HG02798 (cell line): Measurements from ENCODE around the gene PYY.
"Not testable (repeated sequence)": the region's sequence is repeated elsewhere in the genome, so short reads cannot be mapped to it uniquely, and the experiment has no call there.

Experiments used
- ATAC-seq: cut with Tn5 transposase; IDR thresholded peaks from one replicate; pipeline ENCODE4 v1.9.1; 2021; ENCODE audit warnings: mild to moderate bottlenecking; ENCODE audit not compliant: unreplicated experiment, poor library complexity

Gene PYY

DNA sequence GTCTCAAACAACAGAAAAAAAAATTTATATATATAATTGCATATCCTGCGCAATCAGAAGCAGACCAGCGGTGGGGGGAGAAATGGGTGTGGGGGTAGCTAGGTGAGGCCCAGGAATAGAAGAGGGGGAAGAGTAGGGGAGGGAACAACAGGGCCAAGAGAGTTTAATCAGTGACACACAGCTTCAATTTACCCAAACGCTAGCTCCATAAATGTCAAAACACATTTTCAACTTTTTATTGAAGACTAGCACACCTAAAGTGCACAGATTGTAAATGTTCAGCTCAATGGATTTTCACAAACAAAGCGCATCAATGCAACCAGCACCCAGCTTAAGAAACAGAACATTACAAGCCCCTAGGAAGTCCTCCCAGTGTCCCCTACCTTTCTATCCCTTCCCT lies 25.9 kb upstream of the PYY start:
- ATAC-seq = no peak

DNA sequence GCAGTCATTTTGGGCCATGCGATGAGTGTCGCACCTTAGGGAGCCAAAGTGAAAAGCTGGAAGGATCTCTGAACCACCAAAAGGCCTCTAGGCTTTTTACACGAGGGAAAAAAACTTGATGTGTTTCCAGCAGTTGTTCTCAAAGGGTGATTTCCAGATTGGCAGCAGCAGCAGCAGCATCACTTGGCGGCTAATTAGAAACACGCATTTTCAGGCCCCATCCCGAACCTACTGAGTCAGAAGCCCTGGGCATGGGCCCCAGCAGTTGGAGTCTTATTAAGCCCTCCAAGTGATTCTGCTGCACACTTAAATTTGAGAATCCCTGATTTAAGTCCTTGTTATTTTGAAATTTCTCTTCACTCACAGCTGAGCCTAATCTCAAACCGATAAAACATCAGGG lies 25.3 kb upstream of the PYY start:
- no peak for ATAC-seq

DNA sequence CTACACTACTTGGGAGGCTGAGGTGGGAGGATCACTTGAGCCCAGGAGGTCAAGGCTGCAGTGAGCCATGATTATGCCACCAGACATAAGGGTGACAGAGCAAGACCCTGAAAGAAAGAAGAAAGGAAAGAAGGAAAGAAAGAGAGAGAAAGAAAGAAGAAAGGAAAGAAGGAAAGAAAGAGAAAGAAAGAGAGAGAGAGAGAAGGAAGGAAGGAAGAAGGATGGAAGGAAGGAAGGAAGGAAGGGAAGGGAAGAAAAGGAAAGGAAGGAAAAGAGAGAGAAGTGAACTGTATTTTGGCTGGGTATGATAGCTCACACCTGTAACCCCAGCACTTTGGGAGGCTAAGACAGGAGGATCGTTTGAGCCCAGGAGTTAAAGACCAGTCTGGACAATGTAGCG lies 24.3 kb upstream of the PYY start:
- no peak for ATAC-seq

DNA sequence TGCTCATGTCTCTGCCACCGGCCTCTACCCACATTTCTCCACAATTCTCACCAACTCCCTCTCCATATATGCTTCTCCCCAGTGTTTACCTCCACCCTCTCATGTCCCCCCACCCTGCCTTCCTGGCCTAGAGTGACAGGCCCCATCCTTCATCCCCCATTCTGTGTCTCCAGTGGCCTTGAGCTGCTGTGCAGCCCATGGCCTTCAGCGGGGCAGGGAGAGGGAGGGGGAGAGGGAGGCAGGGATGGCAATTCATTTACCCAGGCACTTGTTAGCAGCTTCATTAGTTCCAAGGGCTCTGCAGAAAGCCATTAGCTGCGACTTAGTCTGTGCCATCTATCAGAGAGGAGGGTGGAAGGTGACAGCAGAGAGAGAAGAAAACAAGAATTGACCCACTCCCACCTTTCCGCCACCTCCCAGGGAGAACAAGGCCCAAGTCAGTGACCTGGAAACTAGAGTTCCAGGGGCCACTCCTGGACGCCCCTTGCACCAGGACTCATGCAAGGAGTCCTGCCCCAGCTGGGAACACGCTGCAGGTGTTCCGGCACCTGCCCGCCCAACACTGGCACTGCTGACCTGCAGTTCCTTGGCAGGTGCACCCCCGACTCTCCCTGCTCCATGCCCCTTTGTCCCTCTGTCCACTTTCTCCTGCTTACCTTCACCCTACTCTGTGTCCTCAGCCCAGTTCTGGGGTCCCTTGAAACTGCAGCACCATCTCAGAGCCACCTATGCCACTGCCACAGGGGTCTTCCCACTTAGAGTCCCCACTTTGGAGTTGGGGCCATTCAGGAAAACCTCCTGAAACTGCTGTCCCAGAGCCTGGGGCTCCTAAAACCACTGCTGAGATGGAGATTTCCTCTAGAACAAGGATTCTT lies 23.5 kb upstream of the PYY start:
- ATAC-seq = no peak

DNA sequence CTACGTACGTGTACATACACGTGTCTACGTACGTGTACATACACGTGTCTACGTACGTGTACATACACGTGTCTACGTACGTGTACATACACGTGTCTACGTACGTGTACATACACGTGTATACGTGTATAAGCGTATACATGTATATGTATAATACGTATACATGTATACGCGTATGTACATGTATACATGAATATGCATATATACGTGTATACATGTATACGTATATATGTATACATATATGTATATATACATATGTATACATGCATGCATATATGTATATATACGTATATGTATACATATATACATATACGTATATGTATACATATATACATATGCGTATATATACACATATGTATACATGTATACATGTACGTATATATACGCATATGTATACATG lies 22.2 kb upstream of the PYY start:
- no peak for ATAC-seq

DNA sequence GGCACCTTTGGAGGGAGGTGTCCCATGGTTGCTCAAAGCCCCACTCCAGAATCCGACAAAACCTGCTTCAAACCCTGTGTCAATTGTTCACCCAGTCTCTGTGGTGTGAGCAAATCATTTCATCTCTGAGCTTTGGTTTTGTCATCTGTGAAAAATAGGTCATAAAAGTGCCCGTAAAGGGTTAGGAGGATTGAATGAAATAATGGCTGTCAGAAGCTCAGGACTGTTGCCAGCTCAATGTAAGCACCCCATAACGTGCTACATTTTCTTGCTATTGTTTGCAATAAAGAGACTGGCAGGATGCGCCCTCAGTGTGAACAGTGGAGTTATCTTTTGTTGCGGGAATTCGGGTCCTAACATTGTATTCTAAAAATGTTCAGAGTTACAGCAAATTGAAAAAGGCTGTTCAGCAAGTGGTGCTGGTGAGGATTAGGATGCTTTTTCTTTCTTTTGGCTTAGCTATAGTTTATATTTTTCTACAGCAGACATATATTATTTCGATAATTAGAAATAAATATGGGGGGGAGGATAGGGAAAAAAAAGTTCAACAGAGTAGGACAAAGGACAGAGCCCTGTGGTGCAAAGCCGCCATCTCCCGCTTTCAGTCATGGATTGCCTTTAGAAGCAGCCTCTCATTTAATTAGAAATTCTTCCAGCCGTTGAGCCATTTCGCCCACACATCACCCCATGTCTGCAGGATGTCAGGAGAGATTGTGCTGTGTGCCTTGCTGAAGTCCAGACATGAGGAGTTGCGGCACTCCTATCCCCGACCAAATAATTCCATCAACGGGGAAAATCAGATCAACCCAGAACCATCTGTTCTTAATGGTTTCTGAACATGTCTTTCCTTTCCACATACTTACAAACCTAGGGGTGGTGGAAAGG lies 20.9 kb upstream of the PYY start:
- ATAC-seq = no peak

DNA sequence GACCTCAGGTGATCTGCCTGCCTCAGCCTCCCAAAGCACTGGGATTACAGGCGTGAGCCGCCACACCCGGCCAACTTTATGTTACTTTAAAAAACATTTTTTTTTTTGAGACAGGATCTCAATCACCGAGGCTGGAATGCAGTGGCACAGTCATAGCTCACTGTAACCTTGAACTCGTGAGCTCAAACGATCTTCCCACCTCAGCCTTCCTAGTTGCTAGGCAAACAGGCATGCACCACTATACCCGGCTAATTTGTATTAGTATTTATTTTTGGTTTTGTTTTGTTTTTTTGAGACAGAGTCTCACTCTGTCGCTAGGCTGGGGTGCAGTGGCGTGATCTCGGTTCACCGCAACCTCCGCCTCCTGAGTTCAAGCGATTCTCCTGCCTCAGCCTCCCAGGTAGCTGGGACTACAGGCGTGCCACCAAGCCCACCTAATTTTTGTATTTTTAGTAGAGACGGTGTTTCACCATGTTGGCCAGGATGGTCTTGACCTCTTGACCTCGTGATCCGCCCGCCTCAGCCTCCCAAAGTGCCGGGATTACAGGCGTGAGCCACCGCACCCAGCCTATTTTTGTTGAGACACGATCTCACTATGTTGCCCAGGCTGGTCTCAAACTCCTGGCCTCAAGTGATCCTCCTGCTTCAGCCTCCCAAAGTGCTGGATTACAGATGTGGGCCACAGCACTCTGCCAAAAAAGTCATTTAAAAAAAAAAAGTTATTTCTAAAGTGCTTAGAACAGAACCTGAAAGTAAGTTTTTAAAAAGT lies 18.9 kb upstream of the PYY start:
- not testable (repeated sequence) for ATAC-seq

DNA sequence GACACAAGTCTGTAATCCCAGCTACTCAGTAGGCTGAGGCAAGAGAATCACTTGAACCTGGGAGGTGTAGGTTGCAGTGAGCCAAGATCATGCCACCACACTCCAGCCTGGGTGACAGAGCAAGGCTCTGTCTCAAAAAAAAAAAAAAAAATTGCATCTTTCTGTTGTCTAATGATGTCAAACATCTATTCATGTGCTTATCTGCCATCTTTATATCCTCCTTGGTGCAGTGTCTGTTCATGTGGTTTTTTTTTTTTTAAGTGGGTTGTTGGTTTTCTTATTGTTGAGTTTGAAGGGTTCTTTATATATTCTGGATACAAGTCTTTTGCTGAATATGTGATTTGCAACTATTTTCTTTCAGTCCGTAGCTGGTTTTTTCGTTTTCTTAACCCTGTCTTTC lies 17.7 kb upstream of the PYY start:
- ATAC-seq = not testable (repeated sequence)

DNA sequence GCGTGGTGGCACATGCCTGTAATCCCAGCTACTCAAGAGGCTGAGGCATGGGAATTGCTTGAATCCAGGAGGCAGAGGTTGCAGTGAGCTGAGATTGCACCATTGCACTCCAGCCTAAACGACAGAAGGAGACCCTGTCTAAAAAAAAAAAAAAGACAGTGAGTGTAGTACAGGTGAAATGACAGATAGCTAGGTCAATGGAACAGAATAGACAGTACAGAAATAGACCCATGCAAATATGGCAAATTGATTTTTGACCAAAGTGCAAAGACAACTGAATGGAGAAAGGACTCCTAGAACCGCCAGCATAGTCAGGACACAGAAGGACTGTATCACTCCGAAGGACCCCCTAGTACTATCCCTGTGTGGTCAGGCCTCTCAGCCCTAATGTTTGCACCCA lies 16.6 kb upstream of the PYY start:
- ATAC-seq = no peak

DNA sequence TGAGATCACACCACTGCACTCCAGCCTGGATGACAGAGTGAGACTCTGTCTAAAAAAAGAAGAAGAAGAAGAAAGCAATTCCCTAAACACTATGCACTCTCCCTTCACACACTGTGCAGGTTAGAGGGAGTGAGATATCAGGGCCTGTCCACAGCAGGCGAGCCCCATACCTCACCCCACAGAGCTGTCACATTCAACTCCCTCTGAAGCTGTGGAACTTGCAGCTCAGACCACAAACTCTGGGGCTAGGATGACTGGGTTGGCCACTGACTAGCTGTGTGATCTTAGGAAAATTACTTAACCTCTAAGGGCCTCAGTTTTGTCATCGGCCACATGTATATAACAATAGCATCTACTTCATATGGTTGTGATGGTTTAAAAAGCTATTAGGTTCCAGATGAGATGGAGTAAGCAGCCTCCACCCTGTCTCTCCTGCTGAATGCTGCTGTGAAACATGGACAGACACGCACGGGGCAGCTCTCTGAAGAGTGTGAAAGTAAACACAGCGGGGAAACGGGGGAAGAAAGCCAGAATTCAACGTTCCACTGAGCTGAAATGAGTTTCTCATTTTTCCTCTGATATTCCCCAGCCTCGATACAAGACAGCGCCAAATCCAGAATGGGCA lies 13.6 kb upstream of the PYY start:
- no peak for ATAC-seq

DNA sequence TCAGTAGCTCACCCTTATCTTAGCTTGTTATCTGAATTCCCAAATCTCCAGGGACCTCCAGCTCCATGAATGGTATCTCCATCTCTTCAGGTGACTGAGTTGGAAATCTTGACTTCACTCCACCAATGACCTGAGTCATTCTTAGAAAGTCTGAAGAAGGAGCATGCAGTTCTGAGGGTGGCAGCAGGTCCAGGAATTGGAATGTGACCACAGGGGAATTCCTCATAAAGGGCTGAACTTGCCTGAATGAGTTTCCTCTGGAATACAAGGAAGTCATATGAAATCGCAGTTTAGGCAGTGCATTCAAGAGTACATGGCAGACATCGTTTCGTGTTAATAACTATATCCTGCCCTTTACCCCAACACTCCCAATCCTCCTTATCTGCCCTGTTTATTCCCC lies 12.5 kb upstream of the PYY start:
- ATAC-seq = no peak

DNA sequence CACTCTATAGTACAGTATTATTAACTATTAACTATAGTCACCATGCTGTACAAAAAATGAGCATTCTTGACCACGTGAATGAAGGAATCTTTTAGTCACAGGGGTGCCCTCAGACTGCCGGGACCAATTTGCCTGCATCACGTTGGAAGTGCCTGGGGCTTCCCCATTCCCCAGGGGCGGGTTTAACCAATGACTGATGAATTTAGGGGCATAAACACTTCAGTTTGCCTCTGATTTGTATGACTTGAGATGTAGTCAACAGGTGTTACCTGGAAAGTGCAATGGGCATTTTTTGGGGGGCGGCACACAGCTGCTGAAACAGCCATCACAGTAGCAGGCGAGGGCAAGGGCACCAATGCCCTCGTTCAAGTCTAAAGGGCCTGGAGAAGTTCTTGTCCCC lies 8.7 kb upstream of the PYY start:
- ATAC-seq = no peak

DNA sequence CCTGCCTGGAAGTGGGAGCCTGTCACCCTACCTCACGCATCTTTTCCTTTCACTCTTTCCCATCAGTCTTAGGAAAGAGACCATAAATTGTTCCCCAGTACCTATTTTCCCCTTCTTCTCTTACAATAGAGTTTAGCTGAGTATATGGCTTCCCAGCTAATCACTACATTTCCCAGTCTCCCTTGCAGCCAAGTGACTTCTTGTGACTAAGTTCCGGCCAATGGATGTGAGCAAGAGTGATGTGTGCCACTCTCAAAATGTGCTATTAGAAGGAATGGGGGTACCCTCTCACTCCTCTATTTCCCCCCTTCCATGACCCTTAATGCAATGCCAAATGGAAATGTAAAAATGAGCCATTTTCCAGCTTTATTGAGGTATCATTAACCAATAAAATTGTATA lies 8.2 kb upstream of the PYY start:
- ATAC-seq = no peak

DNA sequence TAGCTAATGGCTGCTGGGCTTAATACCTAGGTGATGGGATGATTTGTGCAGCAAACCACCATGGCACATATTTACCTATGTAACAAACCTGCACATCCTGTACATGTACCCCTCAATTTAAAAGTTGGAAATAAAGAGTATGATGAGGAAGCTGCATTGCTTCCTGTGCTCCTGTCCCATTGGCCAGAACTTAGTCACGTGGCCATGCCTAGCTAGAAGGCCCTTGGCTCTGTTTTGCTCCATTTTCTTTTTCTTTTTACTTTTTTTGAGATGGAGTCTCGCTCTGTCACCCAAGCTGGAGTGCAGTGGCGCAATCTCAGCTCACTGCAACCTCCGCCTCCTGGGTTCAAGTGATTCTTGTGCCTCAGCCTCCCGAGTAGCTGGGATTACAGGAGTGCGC lies 7.6 kb upstream of the PYY start:
- ATAC-seq = not testable (repeated sequence)

DNA sequence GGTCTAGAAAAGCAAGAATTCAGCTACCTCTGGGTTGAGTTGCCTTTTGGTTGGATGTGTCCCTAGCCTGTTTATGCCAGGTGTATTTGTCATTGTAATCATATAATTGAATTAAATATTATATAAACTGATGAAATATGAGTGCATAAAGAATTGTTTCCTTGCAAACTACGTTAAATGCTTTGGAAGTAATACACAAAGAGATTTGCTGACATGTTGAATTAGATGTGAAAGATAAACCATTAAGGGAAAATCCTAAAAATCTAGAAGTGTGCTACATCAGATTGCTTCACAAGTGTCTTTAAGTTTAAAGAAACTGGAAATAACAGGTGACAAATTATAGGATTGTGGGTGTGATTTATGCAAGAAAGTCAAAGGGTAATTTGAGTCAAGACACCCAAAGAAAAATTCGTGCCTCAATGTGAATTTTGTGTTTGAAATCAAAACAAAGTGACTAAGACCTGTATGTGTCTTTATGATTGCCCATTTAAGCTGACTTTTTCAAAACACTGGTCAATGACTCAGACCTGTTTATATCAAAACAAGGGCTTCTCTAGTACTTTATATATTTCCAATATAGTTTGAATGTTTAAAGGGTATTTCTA lies 5.1 kb upstream of the PYY start:
- no peak for ATAC-seq

DNA sequence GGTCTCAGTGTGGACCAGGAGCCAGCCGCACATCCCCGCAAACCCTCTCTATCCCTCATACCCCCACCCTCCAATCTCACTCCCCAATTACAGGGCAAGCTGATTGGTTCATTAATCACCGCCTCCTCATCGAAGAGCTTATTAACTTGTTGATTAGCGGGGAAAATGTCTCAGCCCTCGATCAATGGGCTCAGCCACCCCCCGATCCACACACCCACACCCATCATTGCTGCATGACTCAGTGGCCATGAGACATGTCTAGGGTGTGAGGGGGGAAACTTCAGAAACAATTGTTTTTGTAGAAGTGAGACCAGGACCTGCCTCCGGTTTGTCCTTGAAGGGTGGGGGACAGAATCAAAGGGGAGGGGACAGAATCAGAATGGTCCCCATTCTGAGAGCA lies 2.5 kb upstream of the PYY start:
- no peak for ATAC-seq

DNA sequence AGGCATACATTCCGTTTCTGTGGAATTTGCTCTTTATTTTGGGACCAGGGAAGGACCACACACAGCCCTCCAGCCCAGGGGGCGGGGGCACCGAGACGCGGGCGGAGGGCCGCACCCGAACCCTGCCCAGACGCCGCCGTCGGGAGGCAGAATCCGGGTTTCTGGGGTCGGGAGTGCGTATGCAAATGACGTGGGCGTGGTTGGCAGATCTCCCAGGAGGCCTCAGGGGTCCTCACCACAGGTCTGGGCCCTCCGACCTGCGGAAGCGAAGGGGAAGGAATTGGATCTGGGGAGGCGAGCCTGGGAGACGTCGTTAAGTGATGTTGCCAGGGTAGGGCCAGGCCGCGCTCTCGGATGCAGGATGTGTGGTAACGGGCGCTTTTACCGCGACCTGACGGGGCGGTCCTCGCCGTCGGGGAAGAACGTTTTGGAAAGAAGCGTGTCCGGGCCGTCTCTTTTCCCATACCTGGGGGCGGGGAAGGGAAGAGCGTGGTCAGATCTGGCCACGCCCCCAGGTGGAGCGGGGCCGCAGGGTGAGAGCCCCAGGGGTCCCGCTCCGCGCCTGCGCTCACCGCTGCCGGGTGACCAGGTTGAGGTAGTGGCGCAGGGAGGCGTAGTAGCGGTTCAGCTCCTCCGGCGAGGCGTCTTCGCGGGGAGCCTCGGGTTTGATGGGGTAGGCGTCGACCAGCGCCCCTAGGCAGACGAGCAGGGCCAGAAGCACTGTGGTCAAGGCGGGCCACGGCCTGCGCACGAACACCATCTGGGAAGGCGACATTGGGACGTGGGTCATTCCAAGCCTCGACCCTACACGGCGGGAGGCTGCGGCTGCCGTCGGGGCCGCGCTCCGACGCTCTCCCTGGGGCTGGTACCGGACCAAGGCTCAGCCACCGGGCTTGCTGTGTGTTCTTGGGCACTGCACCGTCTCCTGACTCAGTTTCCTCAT lies 745 bp downstream of the PYY start:
- no peak for ATAC-seq

DNA sequence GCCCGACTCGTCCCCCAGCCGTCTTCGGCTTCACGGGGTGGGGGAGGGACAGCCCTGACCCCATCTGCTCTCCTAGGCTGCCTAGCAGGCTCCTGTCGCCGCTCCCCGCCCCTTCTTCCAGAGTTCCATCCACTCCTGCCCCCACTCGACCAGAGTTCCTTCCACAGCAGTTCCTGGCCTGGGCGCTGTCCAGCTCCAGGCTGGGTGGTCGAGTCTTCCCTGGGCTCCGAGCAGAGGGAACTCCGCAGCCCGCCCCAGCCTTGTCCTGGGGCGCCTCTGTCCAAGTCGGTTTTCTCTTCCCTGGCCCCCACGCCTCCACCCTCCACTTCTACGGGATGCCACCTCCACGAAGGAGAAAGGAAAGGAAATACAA lies 1.4 kb downstream of the PYY start:
- no peak for ATAC-seq

DNA sequence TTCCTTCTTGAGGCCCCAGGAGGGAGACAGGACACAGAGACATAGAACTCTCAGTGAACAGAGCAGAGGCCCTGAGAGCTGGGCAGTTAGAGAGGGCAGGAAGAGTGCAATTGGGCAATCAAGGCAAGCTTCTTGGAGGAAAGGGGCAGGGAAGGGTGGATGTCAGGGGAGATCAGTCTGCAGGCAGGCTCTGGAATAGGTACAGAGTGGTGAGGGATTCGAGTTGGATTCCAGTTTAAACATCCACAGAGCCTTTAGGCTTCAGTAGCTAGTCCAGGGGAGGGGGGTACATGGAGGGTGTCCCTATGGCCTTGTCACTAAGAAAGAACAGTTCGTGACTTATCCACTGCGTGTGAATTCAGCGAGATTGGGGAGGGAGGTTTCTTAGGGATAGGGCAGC lies 2.0 kb downstream of the PYY start:
- ATAC-seq = no peak
